Mucosa of descending colon (tissue), 3 donors: Measurements from ENCODE around the gene MEGF6. TPM values are rescaled to one million over a fixed set of nuclear protein-coding genes. Genes with fewer than 3 reads are reported as not detected.

Source experiments
- ATAC-seq: fragments of 200-7000 bp; cut with Tn5 transposase; one replicate; pipeline ENCODE4 v1.9.1; 2020; ENCODE audit warnings: mild to moderate bottlenecking, moderate library complexity
- DNase-seq, 3 donors: peaks; one replicate each; pipeline ENCODE4 v3.0.0-alpha.2; 2020
- H3K36me3 ChIP-seq: fragments of 200-600 bp; one replicate; pipeline ENCODE4 v1.8.0; 2021; ENCODE audit warnings: low read depth, mild to moderate bottlenecking
- H3K4me1 ChIP-seq: fragments of 200-600 bp; one replicate; pipeline ENCODE4 v1.8.0; 2021; ENCODE audit warnings: low read depth, mild to moderate bottlenecking
- H3K4me3 ChIP-seq: fragments of 200-600 bp; one replicate; pipeline ENCODE4 v1.8.0; 2021; ENCODE audit warnings: mild to moderate bottlenecking
- H3K9me3 ChIP-seq: fragments of 200-600 bp; one replicate; pipeline ENCODE4 v1.8.0; 2021; ENCODE audit warnings: mild to moderate bottlenecking
- CTCF ChIP-seq: fragments of 200-600 bp; IDR thresholded peaks from one replicate; pipeline ENCODE4 v1.8.0; 2022; ENCODE audit warnings: antibody characterized with exemption, mild to moderate bottlenecking
- intact Hi-C, 2 donors: fragments of 100-400 bp; cut with DNase I in 1 of 2; cut with micrococcal nuclease in 1 of 2; formaldehyde crosslinking; loops; one replicate each; pipeline versions ENCODE4 v1.11.0 to v1.11.1; 2022; cut with DNase I, micrococcal nuclease
- total RNA-seq, 3 donors: library from RNA; stranded (reverse); fragmentation: NEBNext Ultra II Directional in 2 of 3; extraction: Animal tissue kit (Norgen Biotek cat#: 25700) in 2 of 3; gene quantifications; one replicate each; pipeline versions ENCODE4 v1.2.1 to v1.2.4, GENCODE V29; 2021 to 2023
- donor health status: DM: no; HTN: no; CAD: no; lungs with moderate emphysema.
- donor health status: DM: no; HTN: no; CAD: no.
- donor health status: DM: no; HTN: yes; CAD: no.

Gene MEGF6
- total RNA-seq, 3 donors from 2014 or later, result 6.2 to 12.2 (median 8.5) TPM

- no peak for TF ChIP-seq CTCF
- Histone ChIP-seq H3K4me1 (peaks cover 14% of the 10 kb centered on the region), H3K9me3 (no peaks in the 10 kb centered on the region), H3K36me3 (no peaks in the 10 kb centered on the region), H3K4me3 (no peak overlapping the region)
- no peak for ATAC-seq
- no peak for DNase-seq
- intact Hi-C loops, result no loop called here
Measured at GRCh38 chr1:3607703-3608065, 3.6 kb downstream of the MEGF6 start.

GRCh38 chr1:3606779-3607702 lies 4.3 kb downstream of the MEGF6 start:
- ATAC-seq (no peak), DNase-seq (no peak)
- Histone ChIP-seq H3K9me3 (no peaks in the 10 kb centered on the region), H3K4me3 (no peak overlapping the region), H3K36me3 (no peaks in the 10 kb centered on the region), H3K4me1 (peaks cover 14% of the 10 kb centered on the region)
- intact Hi-C loops, result no loop called here
- no peak for TF ChIP-seq CTCF

- DNase-seq (no peak), ATAC-seq (no peak)
- no peaks in the 10 kb centered on the region for H3K4me1 ChIP-seq
- H3K4me3 ChIP-seq, result no peak overlapping the region
- no peak for TF ChIP-seq CTCF
- H3K9me3 ChIP-seq, result no peaks in the 10 kb centered on the region
- intact Hi-C loops, result no loop called here
- H3K36me3 ChIP-seq, result no peaks in the 10 kb centered on the region
Measured at GRCh38 chr1:3604997-3605823, 6.1 kb downstream of the MEGF6 start.

GRCh38 chr1:3604468-3604974 lies 6.8 kb downstream of the MEGF6 start:
- Histone ChIP-seq H3K4me1 (no peaks in the 10 kb centered on the region), H3K36me3 (no peaks in the 10 kb centered on the region), H3K9me3 (no peaks in the 10 kb centered on the region), H3K4me3 (no peak overlapping the region)
- ATAC-seq, result no peak
- TF ChIP-seq CTCF, result no peak
- intact Hi-C loops, result no loop called here
- no peak for DNase-seq

- ATAC-seq, result no peak
- DNase-seq, result no peak
- intact Hi-C loops, result no loop called here
- H3K4me3 ChIP-seq, result no peak overlapping the region
- no peaks in the 10 kb centered on the region for H3K36me3 ChIP-seq
- TF ChIP-seq CTCF, result no peak
- H3K4me1 ChIP-seq, result no peaks in the 10 kb centered on the region
- H3K9me3 ChIP-seq, result no peaks in the 10 kb centered on the region
Measured at GRCh38 chr1:3603571-3604467, 7.5 kb downstream of the MEGF6 start.
